ENCODE data around the gene PCK2. TPM values are rescaled to one million over a fixed set of nuclear protein-coding genes. Genes with fewer than 3 reads are reported as not detected.

PCK2 gene
- total and polyA plus RNA-seq, 2 of the 13 experiments (the other 11 are each of a cell fraction or from before 2014, with no cell fraction given), result 129 to 272 TPM

- Histone ChIP-seq H4K20me1 (ENCODE audit: insufficient read depth, low read length) (0 out of 2 replicates have a peak, but pooled peaks cover 4% of the 10 kb centered on the region), H3K79me2 (ENCODE audit: insufficient read depth, low read length) (peaks cover 26% of the 10 kb centered on the region), H3K9me3 (ENCODE audit: low read length) (no peaks in the 10 kb centered on the region), H3K4me3 (replicated peaks in 1 of 3; ENCODE audit: insufficient read depth in 1 of 3, low read depth in 2 of 3, low read length in 3 of 3) (peak overlapping the region in 2 of 3 experiments; percentile 86 to 97; a peak in 3 of 6 replicates), H3K4me2 (ENCODE audit: low read depth, low read length) (peak overlapping the region; percentile 72), H3K4me1 (ENCODE audit: insufficient read depth, low read length) (peaks cover 63% of the 10 kb centered on the region), H2AFZ (ENCODE audit: low read length) (peak overlapping the region; percentile 21), H3K27me3 (ENCODE audit: control insufficient read depth in 1 of 2, insufficient read depth in 2 of 2, low read length in 2 of 2) (peaks cover 0 to 6% of the 10 kb centered on the region in 2 experiments; a peak in 1 of 5 replicates), H3K27ac (ENCODE audit: extremely low read length, insufficient read depth, low read length) (peak overlapping the region; percentile 71), H3K36me3 (replicated peaks in 1 of 2; ENCODE audit: control insufficient read depth in 1 of 2, insufficient read depth in 2 of 2, low read length in 2 of 2) (peaks cover 12 to 15% of the 10 kb centered on the region in 2 experiments), H3K9ac (ENCODE audit: insufficient read depth, low read depth, low read length) (peak overlapping the region; percentile 63)
- in situ Hi-C loops (cut with HindIII; ENCODE audit: extremely low pct_ligation_motif_present, low pct_unique_long_range_greater_than_20kb), result loop anchor here (5.0 kb wide), 2 partner anchors 36 to 81 kb away; no protein-coding TSS in a partner anchor
- POLR2A ChIA-PET, result interaction anchor here (0.6 to 14.4 kb wide), 85 partner anchors 8 to 1504 kb away, joined by 3 to 627 read pairs (median 6); partner anchors contain the start of genes ACIN1, AJUBA, BCL2L2 and C14orf119
- intact Hi-C loops (cut with micrococcal nuclease; ENCODE audit: unreplicated experiment), result loop anchor here (5.0 kb wide), 2 partner anchors 111 to 481 kb away; no protein-coding TSS in a partner anchor
- DNase-seq (ENCODE audit: low spot score), result no peak
- 79% methylated on average over 19 of the region's 19 CpGs for whole genome bisulfite sequencing (ENCODE audit: low lambda C conversion rate)
- no peak for FAIRE-seq
- ATAC-seq, result no peak
- CTCF ChIA-PET (ENCODE audit: low intra/inter-chr PET ratio, low total read pairs), result interaction anchor here (1.1 to 3.3 kb wide), 4 partner anchors 16 to 79 kb away, joined by 3 to 15 read pairs (median 8); no protein-coding TSS in a partner anchor
- BruUV-seq (replicated peaks), result TSS peak; percentile 55
- TF ChIP-seq THAP7 (CRISPR knock-in tag; IDR thresholded peaks at IDR 0.05) (peak; percentile 64; the same call in 1 of the 2 replicates), ZNF281 (CRISPR knock-in tag; IDR thresholded peaks at IDR 0.05; ENCODE audit: borderline replicate concordance) (0 out of 2 replicates have a peak, but pooled peaks have one; percentile 5), ZBTB49 (CRISPR knock-in tag; IDR thresholded peaks at IDR 0.05; ENCODE audit: borderline replicate concordance) (no peak), RFXAP (CRISPR knock-in tag; IDR thresholded peaks at IDR 0.05; ENCODE audit: borderline replicate concordance) (0 out of 2 replicates have a peak, but pooled peaks have one; percentile 16), MIER2 (CRISPR knock-in tag; IDR thresholded peaks at IDR 0.05) (no peak), PRPF4 (IDR thresholded peaks at IDR 0.05; ENCODE audit: low read depth, low read length, poor library complexity, severe bottlenecking) (peak; percentile 87), ZNF576 (CRISPR knock-in tag; IDR thresholded peaks at IDR 0.05) (0 out of 2 replicates have a peak, but pooled peaks have one; percentile 34), ELF4 (CRISPR knock-in tag; IDR thresholded peaks at IDR 0.05; ENCODE audit: borderline replicate concordance) (no peak), NFIB (CRISPR knock-in tag; IDR thresholded peaks at IDR 0.05; ENCODE audit: borderline replicate concordance) (no peak), ZNF264 (CRISPR knock-in tag; IDR thresholded peaks at IDR 0.05) (0 out of 2 replicates have a peak, but pooled peaks have one; percentile 12), ZBTB4 (CRISPR knock-in tag; IDR thresholded peaks at IDR 0.05; ENCODE audit: borderline replicate concordance) (peak; percentile 89; the same call in 1 of the 2 replicates)
These were observed 757 bp upstream of the PCK2 start for GRCh38 chr14:24093207-24093900.
